ENCODE data around the gene LGALS16. TPM values are rescaled to one million over a fixed set of nuclear protein-coding genes. Genes with fewer than 3 reads are reported as not detected.

Gene LGALS16
- total RNA-seq, 1 experiment from 2014 or later = not detected

- no peak overlapping the region for H3T11ph ChIP-seq (ENCODE audit: low read length)
- H3K18ac ChIP-seq (ENCODE audit: insufficient read length, low read depth, low read length) = no peak overlapping the region
- no peak overlapping the region for H4K91ac ChIP-seq (ENCODE audit: insufficient read length, low read depth, low read length)
- H2AK5ac ChIP-seq (ENCODE audit: insufficient read length, low read length) = no peak overlapping the region
- Mint-ChIP-seq H3K4me1 (peaks cover 0 to 6% of the 10 kb centered on the region in 2 experiments; a peak in 1 of 4 replicates), H3K4me3 (no peak overlapping the region), H3K27ac (peak overlapping the region in 1 of 3 experiments; percentile 8; a peak in 1 of 7 replicates), H3K27me3 (ENCODE audit: low read depth) (no peaks in the 10 kb centered on the region), H3K36me3 (ENCODE audit: insufficient read depth in 1 of 3, low read depth in 3 of 3) (no peaks in the 10 kb centered on the region), H3K9me3 (no peaks in the 10 kb centered on the region)
- H4K8ac ChIP-seq (replicated peaks; ENCODE audit: insufficient read length, low read depth, low read length) = no peak overlapping the region
- no peaks in the 10 kb centered on the region for H3K27me3 ChIP-seq (ENCODE audit: insufficient read depth, low read length)
- no peak overlapping the region for H2BK15ac ChIP-seq (ENCODE audit: low read depth, low read length)
- WGBS (ENCODE audit: extremely low coverage, insufficient read length, low lambda C conversion rate) = no CpG with 5 or more reads among the region's 10 CpGs
- no peaks in the 10 kb centered on the region for H3K79me1 ChIP-seq (ENCODE audit: insufficient read depth, low read depth, low read length, poor library complexity, severe bottlenecking)
- no peaks in the 10 kb centered on the region for H3K79me2 ChIP-seq (ENCODE audit: insufficient read depth, low read length)
- no peaks in the 10 kb centered on the region for H3K23me2 ChIP-seq (ENCODE audit: insufficient read length, low read depth, low read length, poor library complexity, severe bottlenecking)
- no peak overlapping the region for H2BK20ac ChIP-seq (ENCODE audit: low read depth, low read length, poor library complexity, severe bottlenecking)
- peaks cover 3% of the 10 kb centered on the region for H4K20me1 ChIP-seq (ENCODE audit: control insufficient read depth, insufficient read depth, insufficient read length)
- no peak overlapping the region for H3K4me2 ChIP-seq (ENCODE audit: insufficient read depth, insufficient read length, low read length)
- no peak for TF ChIP-seq CTCF (conservative IDR thresholded peaks at IDR 0.05)
- no peak overlapping the region for H3K56ac ChIP-seq (ENCODE audit: insufficient read length, low read depth, low read length)
- no peak overlapping the region for H2AFZ ChIP-seq (ENCODE audit: low read length)
- no peaks in the 10 kb centered on the region for H3K9me3 ChIP-seq (ENCODE audit: control insufficient read depth, low read depth, low read length)
- H2BK5ac ChIP-seq (ENCODE audit: insufficient read length, low read length) = no peak overlapping the region
- no peak overlapping the region for H3K23ac ChIP-seq (ENCODE audit: insufficient read length, low read depth, low read length)
- no peak overlapping the region for H2BK120ac ChIP-seq (ENCODE audit: low read depth, low read length, poor library complexity, severe bottlenecking)
- no peak overlapping the region for H4K5ac ChIP-seq (ENCODE audit: insufficient read length, low read depth, low read length)
- H3K4me1 ChIP-seq (ENCODE audit: insufficient read depth, low read length) = no peaks in the 10 kb centered on the region
- no peak overlapping the region for H2BK12ac ChIP-seq (ENCODE audit: insufficient read length, low read depth, low read length)
- no peak overlapping the region for H3K9ac ChIP-seq (ENCODE audit: extremely low read depth, insufficient read length, low read length)
- no peak for DNase-seq
- H3K27ac ChIP-seq (ENCODE audit: insufficient read length, low read depth, low read length) = no peak overlapping the region
- H3K4ac ChIP-seq (ENCODE audit: low read depth, low read length) = no peak overlapping the region
- H3K14ac ChIP-seq (ENCODE audit: insufficient read depth, low read length) = no peak overlapping the region
These were observed 22.5 kb downstream of the LGALS16 start for GRCh38 chr19:39677961-39678889.

Measured in H9 (cell line).